Activated CD8-positive, alpha-beta memory T cell treated with anti-CD3 and anti-CD28 coated beads, Interleukin-2, amount 50 U/mL, for 1 hour (primary cell): Measurements from ENCODE around the gene NEXN.
"Not testable (repeated sequence)": the region's sequence is repeated elsewhere in the genome, so short reads cannot be mapped to it uniquely, and the experiment has no call there.

Source experiments
- DNase-seq: peaks from one replicate; pipeline ENCODE4 v3.0.0-alpha.2; 2020; ENCODE audit errors: extremely low read depth

NEXN gene

DNA sequence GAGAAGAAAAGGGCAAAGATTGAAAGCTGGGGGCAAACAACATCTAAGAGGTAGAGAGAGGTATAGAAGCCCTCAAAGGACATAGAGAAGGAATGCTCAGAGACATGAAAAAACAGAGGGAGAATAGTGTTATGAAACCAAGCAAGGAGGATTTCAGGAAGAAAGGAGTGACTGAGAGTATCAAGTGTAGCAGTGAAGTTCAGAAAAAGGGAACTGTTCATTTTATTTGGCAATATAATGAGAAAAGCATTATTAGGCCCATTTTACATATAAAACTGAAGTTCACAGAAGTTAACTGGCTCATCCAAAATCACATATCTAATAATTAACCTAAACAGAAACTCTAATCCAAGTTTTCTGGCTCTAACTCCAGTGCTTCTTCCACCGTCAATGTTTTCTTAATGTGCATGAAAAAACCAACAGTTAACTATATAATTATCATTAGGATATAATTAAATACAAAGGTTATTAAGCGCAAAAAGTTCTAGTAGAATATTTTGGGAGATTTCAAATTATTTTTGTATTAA lies 17.7 kb downstream of the NEXN start:
- DNase-seq = no peak

DNA sequence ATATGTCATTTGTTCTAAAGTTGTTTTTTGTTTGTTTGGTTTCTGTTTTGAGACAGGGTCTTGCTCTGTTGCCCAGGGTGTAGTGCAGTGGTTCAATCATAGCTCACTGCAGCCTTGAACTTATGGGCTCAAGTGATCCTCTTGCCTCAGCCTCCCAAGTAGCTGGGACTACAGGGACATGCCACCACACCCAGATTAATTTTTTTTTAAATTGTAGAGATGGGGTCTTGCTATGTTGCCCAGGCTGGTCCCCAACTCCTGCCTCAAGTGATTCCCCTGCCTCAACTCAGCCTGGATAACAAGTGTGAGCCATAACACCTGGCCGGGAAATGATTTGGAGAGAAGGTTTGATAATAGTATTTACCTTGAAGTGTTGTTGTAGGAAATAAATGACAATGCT lies 18.2 kb downstream of the NEXN start:
- no peak for DNase-seq

DNA sequence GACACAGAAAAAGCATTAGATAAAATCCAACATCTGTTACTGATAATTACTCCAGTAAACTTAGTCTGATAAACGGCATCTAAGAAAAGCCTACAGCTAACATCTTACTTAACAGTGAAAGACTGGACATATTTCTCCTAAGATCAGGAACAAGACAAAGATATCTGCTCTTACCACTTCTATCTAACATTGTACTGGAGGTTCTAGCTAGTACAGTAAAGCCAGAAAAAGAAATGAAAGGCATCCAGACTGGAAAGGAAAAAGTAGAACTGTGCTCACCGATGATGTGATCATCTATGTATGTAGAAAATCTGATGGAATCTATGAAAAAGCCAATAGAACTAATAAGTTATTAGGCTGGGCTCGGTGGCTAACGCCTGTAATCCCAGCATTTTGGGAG lies 21.7 kb downstream of the NEXN start:
- no peak for DNase-seq

DNA sequence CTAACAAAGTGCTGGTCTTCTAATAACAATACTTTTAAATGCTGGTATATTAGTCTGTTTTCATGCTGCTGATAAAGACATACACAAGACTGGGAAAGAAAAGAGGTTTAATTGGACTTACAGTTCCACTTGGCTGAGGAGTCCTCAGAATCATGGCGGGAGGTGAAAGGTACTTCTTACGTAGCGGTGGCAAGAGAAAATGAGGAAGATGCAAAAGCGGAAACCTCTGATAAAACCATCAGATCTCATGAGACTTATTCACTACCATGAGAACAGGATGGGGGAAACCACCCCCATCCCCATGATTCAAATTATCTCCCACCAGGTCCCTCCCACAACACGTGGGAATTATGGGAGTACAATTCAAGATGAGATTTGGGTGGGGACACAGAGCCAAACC lies 30.5 kb downstream of the NEXN start:
- not testable (repeated sequence) for DNase-seq

DNA sequence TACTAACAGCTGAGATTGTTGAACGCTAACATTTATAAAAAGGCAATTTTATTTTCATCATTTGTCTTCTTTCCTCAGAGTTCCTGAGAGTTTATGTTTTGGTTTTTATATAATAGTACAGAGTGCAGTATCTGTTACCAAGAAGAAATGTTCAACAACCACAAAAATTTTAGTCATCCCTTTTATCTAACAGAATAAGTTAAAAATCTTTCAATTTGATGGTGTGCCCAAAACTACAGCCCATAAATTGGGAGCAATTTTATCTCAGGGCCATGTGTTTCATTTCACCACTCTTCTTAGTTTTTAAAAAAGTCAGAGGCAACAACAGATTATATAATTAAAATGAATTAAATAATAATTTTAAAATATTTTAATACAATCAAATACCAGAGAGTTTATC lies 37.1 kb downstream of the NEXN start:
- no peak for DNase-seq

DNA sequence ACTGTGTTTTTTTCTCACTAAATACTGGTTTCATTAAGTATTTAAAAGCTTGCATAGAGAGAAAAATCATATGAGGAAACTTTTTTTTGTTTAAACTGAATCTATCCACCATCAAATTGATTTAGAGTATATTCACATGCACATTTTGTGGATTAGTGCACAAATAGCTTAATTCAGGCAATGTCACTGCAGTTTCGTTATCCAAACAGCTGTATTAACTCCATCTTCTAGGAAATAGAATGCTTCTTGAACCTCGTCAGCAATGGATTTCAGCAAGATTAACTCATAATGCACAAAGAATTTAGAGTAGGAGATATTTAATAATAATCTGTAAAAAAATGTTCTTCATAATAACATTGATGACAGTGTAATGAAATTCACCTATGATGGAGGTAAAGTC lies 37.5 kb downstream of the NEXN start:
- DNase-seq = no peak

DNA sequence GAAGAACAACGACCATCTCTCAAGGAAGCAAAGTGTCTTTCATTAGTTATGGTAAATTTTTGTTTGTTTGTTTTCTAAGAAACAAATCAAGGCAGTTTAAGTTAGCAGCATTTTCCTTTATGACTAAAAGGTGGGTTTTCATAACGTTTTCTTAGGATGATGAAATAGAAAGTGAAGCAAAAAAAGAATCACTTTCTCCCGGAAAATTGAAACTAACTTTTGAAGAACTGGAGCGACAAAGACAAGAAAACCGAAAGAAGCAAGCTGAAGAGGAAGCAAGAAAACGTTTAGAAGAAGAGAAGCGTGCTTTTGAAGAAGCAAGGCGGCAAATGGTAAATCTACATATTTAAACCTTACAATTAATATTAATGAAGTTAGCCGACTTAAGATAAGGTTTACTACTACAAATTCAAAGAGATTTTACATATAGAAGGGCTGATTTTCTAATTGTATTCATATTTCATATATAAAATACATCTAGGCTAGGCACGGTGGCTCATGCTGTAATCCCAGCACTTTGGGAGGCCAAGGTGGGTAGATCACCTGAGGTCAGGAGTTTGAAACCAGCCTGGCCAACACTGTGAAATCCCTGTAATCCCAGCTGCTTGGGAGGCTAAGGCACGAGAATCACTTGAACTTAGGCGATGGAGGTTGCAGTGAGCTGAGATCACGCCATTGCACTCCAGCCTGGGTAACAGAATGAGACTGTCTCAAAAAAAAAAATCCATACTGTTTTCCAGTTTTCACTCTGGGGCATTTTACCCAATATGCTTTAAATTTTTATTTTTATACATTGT lies 38.3 kb downstream of the NEXN start:
- DNase-seq = no peak

DNA sequence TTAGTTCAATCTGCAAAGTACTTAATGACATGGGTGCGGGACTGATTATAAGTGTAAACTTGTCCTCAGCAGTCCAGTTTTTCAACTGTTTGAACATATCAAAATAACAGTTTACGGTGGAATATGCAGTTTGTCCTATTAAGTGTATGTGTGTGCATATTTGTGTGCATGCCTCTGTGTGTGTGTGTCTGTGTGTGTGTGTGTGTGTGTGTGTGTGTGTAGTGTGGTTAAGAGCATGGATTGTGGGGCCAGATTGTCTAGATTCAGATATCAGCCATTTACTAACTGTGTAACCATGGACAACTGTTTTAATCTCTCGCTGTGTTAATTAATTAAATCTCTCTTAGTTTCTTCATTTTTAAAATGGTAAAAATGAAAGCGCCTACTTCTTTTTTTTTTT lies 39.0 kb downstream of the NEXN start:
- no peak for DNase-seq

DNA sequence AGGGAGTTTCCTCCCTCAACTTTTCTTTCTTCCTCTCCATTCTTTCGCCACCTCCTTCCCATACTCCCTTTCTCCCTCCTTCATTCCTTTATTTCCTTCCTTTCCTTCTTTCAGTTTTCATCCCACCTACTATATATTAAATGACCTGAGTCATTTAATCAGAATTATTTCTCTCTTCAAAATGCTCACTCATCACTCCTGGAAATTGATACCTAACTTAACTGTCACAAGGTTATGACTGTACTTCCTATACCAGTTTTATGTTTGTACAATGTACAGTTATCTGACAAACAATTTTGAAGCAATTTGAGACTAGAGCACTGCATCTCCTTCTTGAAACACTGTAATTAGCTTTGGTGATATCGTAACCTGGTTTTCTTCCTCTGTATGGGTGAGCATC lies 41.4 kb downstream of the NEXN start:
- no peak for DNase-seq

DNA sequence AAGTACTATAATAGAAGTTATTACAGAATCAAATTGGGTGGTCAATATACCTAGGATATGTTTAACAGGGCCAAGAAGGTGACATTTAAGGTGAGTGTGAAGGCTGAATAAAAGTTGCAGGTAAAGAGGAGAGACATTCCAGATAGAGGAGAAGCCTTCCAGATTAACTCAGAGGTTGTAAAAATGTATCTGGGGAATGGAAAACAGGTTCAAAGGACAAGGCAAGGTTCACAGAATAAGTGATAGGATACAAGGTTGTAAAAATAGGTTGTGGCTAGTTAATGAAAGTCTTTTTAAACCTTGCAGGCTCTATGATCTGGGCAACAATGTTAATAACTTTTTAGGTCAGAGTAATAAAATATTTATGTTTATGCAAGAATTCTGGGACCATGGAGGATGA lies 50.2 kb downstream of the NEXN start:
- DNase-seq = no peak

DNA sequence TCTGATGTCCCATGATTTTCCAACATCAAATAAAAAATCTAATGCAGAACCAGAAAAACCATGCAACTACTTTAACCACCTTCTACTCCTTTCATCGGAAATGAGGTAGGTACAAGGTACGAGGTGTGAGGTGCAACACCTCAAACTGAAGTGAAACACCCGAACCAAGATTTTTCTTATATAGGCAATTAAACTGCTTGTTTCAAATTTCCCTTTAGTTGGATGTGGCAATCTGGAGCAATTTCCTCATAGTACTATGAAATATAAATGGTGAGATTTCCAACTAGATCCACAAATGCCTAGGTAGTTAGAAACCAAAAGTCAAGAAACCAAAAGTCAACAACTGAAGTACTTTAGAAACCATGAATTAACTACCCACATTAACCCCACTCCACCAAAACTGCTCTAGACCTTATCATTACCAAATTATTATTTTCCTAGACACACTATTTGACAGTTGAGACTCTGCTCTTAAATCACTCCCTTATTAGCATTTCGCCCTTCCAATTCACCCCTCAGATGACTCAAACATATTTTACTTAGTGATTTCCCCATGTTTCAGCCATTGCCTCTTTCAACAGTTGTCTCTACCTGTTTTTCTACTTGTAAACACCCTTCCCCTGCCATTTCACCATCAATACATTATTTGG lies 52.6 kb downstream of the NEXN start:
- no peak for DNase-seq

DNA sequence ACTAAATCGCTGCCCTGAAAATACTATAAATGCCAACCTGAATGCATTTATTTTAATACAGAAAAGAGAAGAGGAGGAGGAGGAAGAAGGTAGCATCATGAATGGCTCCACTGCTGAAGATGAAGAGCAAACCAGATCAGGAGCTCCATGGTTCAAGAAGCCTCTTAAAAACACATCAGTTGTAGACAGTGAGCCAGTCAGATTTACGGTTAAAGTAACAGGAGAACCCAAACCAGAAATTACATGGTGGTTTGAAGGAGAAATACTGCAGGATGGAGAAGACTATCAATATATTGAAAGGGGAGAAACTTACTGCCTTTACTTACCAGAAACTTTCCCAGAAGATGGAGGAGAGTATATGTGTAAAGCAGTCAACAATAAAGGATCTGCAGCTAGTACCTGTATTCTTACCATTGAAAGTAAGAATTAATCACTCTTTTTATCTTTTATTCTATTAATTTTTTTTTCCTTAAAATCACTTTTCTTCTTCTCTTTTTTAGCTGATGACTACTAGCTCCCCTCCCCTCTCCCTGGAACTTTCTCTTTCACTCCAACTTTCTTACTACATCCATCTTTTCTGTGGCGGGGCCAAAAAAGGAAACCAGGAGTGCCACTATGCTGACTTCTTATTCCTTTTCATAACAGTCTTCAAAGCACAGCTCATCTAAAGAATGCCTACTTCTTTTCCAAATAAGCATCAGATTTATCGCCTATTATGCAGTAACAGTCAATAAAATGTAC lies 54.1 kb downstream of the NEXN start:
- no peak for DNase-seq

DNA sequence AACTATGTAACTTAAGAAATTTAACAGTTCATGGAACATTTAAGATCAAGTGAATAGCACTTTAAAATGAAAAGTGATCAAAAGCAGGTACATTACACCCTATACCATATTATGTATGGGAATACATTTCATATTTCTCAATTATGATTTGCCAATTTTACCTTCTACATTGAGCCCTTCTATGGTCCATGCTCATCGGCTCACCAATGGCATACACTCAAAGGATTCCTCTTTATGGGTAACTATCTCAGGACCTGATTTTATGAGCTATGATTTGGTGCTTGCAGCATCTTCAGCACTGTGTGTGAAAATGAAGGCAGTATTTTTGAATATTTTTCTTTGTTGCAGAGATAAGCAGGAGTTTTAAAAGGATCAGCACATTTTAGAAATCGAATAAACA lies 56.9 kb downstream of the NEXN start:
- no peak for DNase-seq

DNA sequence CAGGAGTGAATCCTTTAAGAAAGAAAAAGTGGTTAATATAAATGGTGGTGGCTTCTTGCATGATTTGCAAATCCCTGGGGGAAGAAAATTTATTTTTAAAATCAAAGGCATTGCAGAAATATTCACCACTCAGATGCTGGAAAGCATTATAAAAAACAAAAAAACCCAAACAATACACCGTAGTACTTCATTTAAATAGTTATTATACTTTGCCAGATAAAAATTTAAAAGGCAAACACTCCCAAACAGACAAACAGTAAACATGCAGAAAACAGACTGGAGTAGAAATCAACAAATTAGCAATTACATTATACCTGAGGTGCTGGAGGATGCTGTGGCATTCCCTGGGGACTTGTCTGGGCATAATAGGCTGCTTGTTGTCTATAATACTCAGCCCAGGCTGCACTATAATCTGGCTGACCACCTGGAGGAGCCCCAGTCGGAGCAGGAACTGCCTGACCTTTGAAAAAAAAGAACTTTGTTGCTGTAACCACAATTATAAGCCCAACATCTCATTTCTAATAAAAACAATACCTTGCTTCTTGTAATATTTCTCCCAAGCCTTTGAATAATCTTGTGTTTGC lies 60.5 kb downstream of the NEXN start:
- no peak for DNase-seq

DNA sequence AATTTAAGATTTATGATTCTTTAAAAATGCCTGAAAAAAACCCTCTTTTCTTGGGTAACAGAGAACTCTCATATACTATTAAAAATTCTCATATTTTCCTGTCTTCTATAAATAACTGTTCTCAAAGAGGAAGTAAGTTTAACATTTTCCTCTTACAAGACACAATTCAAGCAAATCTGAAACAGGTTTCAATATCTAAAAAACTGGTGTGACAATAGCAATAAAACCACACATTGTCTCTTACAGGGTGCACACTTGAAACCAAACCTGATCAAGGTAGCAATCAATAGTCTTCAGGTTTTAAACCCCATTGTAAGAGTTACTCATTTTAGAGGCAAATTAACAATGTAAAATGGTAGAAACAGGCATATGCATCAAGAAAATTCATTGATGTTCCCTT lies 62.4 kb downstream of the NEXN start:
- no peak for DNase-seq

DNA sequence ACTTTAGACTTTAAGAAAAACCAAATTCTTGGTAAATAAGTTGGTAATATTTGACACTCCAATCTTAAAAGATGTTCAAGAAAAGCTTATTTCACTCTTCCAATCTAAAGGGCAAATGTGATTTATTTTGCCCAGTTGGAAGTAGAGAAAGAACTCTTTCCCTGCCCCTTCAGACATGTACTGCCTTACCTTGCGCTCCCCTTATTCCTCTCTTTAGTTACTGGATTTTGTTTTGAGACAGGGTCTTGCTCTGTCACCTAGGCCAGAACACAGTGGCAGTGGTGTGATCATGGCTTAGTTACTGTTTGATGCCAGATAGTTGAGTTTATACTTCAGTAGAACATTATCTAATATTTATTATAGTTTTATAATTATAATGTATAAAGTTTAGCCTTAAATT lies 62.9 kb downstream of the NEXN start:
- no peak for DNase-seq

DNA sequence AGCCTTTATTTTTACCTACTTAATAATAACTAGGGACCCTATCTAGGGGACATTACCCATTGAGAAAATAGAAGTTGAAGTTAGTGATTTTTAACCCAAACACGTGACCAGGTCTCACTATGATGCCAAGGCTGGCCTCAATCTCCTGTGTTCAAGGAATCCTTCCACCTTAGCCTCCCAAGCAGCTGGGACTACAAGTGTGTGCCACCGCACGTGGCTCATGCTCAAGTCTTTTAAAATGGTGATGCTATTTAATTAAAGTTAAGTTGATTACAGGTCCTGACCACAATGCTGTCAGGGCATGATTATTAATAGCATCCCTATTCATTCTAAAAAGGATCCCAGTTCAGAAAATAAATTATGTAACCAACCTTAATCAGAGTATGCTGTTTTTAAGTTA lies 65.5 kb downstream of the NEXN start:
- no peak for DNase-seq

DNA sequence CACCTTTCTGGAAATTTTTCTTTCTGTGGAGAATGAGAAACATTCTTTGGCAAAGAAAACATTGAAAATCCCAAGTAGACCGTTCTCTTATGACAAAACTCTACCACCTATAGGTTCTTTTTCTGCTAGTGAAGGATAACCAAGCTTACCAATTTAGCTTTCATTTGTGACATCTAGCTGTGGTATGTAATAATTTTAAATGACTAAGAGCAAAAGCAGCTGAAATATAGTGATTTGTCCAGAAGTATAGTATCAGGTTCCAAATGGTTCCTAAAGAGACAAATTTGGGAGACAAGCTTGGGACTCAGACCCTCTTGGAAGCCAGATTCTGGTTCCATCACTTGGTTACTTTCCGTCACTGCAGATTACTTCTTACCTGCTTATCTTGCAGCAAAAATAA lies 66.1 kb downstream of the NEXN start:
- no peak for DNase-seq

DNA sequence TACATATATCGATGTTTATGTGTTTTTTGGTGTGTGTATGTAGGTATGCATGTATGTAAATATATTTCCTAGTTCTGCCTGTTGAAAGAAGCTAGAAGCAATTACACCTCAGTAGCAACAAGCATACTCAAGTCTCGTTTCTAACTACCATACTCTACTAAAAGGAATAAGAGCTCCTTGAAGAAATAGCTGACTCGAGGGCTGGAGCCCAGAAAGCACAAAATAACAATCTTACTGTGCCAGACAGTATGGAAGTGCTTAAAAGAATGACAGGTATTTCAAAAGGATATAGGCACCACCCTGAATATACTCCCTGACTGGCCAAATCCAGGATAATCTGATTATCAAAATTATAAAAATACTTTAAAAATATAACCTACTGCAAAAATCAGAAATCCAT lies 67.3 kb downstream of the NEXN start:
- no peak for DNase-seq

DNA sequence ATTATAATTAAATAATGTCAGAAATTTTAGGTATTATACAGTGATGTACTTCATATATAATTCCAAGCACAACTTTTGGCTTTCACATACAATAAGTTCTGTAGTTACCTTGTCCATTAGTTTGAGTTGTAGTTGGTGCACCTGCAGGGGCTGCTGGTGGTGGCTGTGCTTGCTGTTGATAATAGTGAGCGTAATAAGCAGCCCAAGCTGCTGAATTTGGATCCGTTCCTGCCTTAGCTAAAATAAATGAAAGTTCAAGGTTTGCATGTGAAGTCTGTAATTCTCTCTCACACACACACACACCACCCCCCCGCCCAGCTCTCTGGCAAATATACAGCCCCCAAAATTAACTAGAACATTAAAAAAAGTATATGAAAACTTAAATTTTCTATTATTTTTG lies 68.0 kb downstream of the NEXN start:
- DNase-seq = no peak

DNA sequence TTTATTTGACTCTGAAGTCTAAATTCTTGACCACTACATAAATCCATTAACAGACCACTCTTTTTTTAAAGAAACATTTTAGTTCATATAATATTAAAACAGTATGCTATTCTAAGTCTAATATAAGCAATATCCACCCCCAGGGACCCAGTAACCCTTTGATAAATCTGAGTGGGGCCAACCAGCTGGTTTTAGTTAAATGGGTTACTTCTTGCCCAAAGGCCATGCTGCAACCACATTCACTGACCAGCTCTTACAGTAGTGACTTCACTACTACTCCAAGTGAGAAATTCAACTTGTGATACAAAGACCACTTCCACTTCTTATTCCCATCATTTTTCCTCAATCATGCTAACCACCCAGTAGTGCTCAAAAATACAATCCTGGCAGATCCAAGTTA lies 70.0 kb downstream of the NEXN start:
- DNase-seq = no peak

DNA sequence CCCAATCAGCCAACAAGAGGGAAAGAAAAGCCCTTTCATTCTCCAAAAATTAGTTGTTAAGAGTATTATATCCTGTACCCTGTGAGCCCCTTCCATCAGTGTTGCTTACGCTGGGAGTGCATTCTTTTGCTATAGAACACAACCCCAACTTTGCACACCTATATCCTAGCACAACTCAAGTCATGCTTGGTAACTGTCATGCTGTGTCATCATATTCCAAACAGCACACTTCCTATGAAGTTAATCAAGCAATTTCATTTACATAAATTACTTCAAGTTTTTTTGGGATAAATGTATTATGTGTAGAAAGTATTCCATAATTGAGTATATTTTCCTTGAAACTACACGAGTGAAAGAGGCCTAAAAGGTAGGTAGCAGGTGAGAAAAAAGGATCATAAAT lies 70.4 kb downstream of the NEXN start:
- no peak for DNase-seq
